HCT116 (cell line): ENCODE results near the gene PIP5KL1. TPM values are rescaled to one million over a fixed set of nuclear protein-coding genes. Genes with fewer than 3 reads are reported as not detected.

ENCODE experiments used
- ATAC-seq: fragments of 200-7000 bp; cut with Tn5 transposase; 2 replicates; pipeline ENCODE4 v1.9.1; 2020; ENCODE audit warnings: mild to moderate bottlenecking, moderate library complexity
- BruUV-seq: library from RNA; stranded (reverse); fragments of 400-500 nt; replicated peaks from 2 replicates; lab custom pipeline; 2021; lab: Mats Ljungman, UMichigan
- CTCF ChIA-PET: fragments of 300-600 bp; sonication (Branson Sonifier 250); formaldehyde crosslinking; loops from one replicate; lab custom pipeline; 2021; ENCODE audit warnings: antibody characterized with exemption; lab: Charles Lee
- POLR2A ChIA-PET: fragments of 300-600, 350-600 bp; sonication (Branson Sonifier 250); formaldehyde crosslinking; loops from one replicate; lab custom pipeline; 2021; ENCODE audit warnings: antibody characterized with exemption; lab: Charles Lee
- RAD21 ChIA-PET, 2 experiments: fragments of 300-600 bp; sonication (Branson Sonifier 250); formaldehyde crosslinking; loops; one replicate each; lab custom pipeline; 2023; ENCODE audit warnings: low total read pairs in 2 of 2; ENCODE audit not compliant: uncharacterized antibody in 2 of 2, unreplicated experiment in 2 of 2, low non-redundant PET in 1 of 2; lab: Charles Lee
- DNase-seq: peaks from one replicate; pipeline ENCODE4 v3.0.0-alpha.2; 2010; ENCODE audit warnings: low read depth, low spot score
- H2AFZ ChIP-seq: fragments of 200-600 bp; shearing (Covaris generic), sonication (generic); 2 replicates; pipeline ENCODE4 v1.6.1; 2017; ENCODE audit warnings: low read depth, mixed run types, mixed read lengths, antibody characterized with exemption, low read length; ENCODE audit not compliant: poor library complexity, severe bottlenecking
- H3K27ac ChIP-seq: 2 replicates; pipeline ENCODE4 v1.5.1; 2012; ENCODE audit warnings: low read depth, low read length
- H3K27me3 ChIP-seq: fragments of 200-600 bp; sonication (generic); 2 replicates; pipeline ENCODE4 v1.6.1; 2016; ENCODE audit warnings: mixed run types, low read length, mixed read lengths; ENCODE audit not compliant: insufficient read depth
- H3K36me3 ChIP-seq, 2 experiments: fragments of 200-500 bp in 1 of 2; fragments of 200-600 bp in 1 of 2; sonication (Bioruptor generic) in 1 of 2; sonication (generic) in 1 of 2; 2 replicates each; pipeline versions ENCODE4 v1.5.1 to v1.6.1; 2014 to 2016; ENCODE audit warnings: low read length in 2 of 2, inconsistent platforms in 1 of 2, mixed read lengths in 1 of 2, mixed run types in 1 of 2; ENCODE audit not compliant: insufficient read depth in 2 of 2, control insufficient read depth in 1 of 2
- H3K4me1 ChIP-seq, 2 experiments: fragments of 200-600 bp in 1 of 2; sonication (generic) in 1 of 2; 2 replicates each; pipeline versions ENCODE4 v1.5.1 to v1.6.1; 2012 to 2017; ENCODE audit warnings: low read length in 2 of 2, inconsistent platforms in 1 of 2, mild to moderate bottlenecking in 1 of 2, mixed read lengths in 1 of 2, mixed run types in 1 of 2, moderate library complexity in 1 of 2; ENCODE audit not compliant: insufficient read depth in 2 of 2, control insufficient read depth in 1 of 2
- H3K4me2 ChIP-seq: fragments of 200-600 bp; sonication (generic); 2 replicates; pipeline ENCODE4 v1.6.1; 2017; ENCODE audit warnings: mixed run types, low read length, mixed read lengths
- H3K4me3 ChIP-seq, 2 experiments: fragments of 200-600 bp in 1 of 2; sonication (generic) in 1 of 2; replicated peaks in 1 of 2; 2 replicates each; pipeline ENCODE4 v1.5.1; 2011 to 2016; ENCODE audit warnings: low read length in 2 of 2, control low read depth in 1 of 2, low read depth in 1 of 2, mild to moderate bottlenecking in 1 of 2, mixed read lengths in 1 of 2, mixed run types in 1 of 2
- H3K79me2 ChIP-seq: fragments of 200-600 bp; sonication (generic); 2 replicates; pipeline ENCODE4 v1.6.1; 2017; ENCODE audit warnings: mild to moderate bottlenecking, mixed run types, low read length, moderate library complexity, mixed read lengths; ENCODE audit not compliant: insufficient read depth
- H3K9ac ChIP-seq: fragments of 200-600 bp; sonication (generic); 2 replicates; pipeline ENCODE4 v1.6.1; 2016; ENCODE audit warnings: low read length, mixed read lengths
- H3K9me2 ChIP-seq: fragments of 200-600 bp; sonication (generic), shearing (Covaris generic); 2 replicates; pipeline ENCODE4 v1.6.1; 2017; ENCODE audit warnings: mixed run types, mild to moderate bottlenecking, moderate library complexity; ENCODE audit not compliant: insufficient read depth
- H3K9me3 ChIP-seq, 2 experiments: fragments of 200-500 bp in 1 of 2; fragments of 200-600 bp in 1 of 2; sonication (Bioruptor generic) in 1 of 2; sonication (generic) in 1 of 2; 2 replicates each; pipeline ENCODE4 v1.6.1; 2014 to 2017; ENCODE audit warnings: low read length in 2 of 2, mixed read lengths in 2 of 2, inconsistent platforms in 1 of 2, low read depth in 1 of 2, mild to moderate bottlenecking in 1 of 2, mixed run types in 1 of 2, moderate library complexity in 1 of 2; ENCODE audit not compliant: control insufficient read depth in 1 of 2, insufficient read depth in 1 of 2
- H4K20me1 ChIP-seq: fragments of 200-600 bp; sonication (generic), shearing (Covaris generic); 2 replicates; pipeline ENCODE4 v1.6.1; 2017; ENCODE audit warnings: mixed run types, mild to moderate bottlenecking, moderate library complexity; ENCODE audit not compliant: insufficient read depth
- CBX3 ChIP-seq: IDR thresholded peaks from 2 replicates; pipeline ENCODE4 v1.6.1; 2012; ENCODE audit warnings: low read depth
- CEBPB ChIP-seq: IDR thresholded peaks from 2 replicates; pipeline ENCODE4 v1.6.1; 2012; ENCODE audit warnings: low read depth
- EGR1 ChIP-seq: IDR thresholded peaks from 2 replicates; pipeline ENCODE4 v1.6.1; 2012; ENCODE audit warnings: low read depth
- ELF1 ChIP-seq: IDR thresholded peaks from 2 replicates; pipeline ENCODE4 v1.6.1; 2012; ENCODE audit warnings: low read depth, borderline replicate concordance
- EZH2 ChIP-seq: fragments of 200-600 bp; sonication (generic); IDR thresholded peaks from 2 replicates; pipeline ENCODE4 v1.6.1; 2017; ENCODE audit warnings: antibody characterized with exemption, mixed run types
- EZH2phosphoT487 ChIP-seq: fragments of 200-600 bp; IDR thresholded peaks from 2 replicates; pipeline ENCODE4 v1.6.1; 2018; ENCODE audit warnings: antibody characterized with exemption, borderline replicate concordance
- FOSL1 ChIP-seq: IDR thresholded peaks from 2 replicates; pipeline ENCODE4 v1.6.1; 2012; ENCODE audit warnings: low read depth
- JUND ChIP-seq: IDR thresholded peaks from 2 replicates; pipeline ENCODE4 v1.6.1; 2012
- POLR2A ChIP-seq: IDR thresholded peaks from 2 replicates; pipeline ENCODE4 v1.7.0; 2011; ENCODE audit warnings: borderline replicate concordance; ENCODE audit not compliant: insufficient read depth, insufficient read length; ENCODE audit errors: extremely low read depth
- POLR2AphosphoS5 ChIP-seq: IDR thresholded peaks from 2 replicates; pipeline ENCODE4 v1.6.1; 2011; ENCODE audit warnings: mild to moderate bottlenecking, low read depth, low read length, moderate library complexity
- RAD21 ChIP-seq: IDR thresholded peaks from 2 replicates; pipeline ENCODE4 v1.6.1; 2012; ENCODE audit warnings: low read depth, mild to moderate bottlenecking
- SIN3A ChIP-seq: IDR thresholded peaks from 2 replicates; pipeline ENCODE4 v1.6.1; 2012; ENCODE audit warnings: low read depth
- SP1 ChIP-seq: IDR thresholded peaks from 2 replicates; pipeline ENCODE4 v1.6.1; 2012; ENCODE audit warnings: low read depth
- SRF ChIP-seq: IDR thresholded peaks from 2 replicates; pipeline ENCODE4 v1.6.1; 2012; ENCODE audit warnings: low read depth
- TCF7L2 ChIP-seq: IDR thresholded peaks from 2 replicates; pipeline ENCODE4 v1.7.0; 2011; ENCODE audit warnings: borderline replicate concordance, inconsistent platforms; ENCODE audit not compliant: insufficient read depth, insufficient read length; ENCODE audit errors: extremely low read depth
- YY1 ChIP-seq: IDR thresholded peaks from 2 replicates; pipeline ENCODE4 v1.6.1; 2011; ENCODE audit warnings: low read length, low read depth, moderate library complexity, mild to moderate bottlenecking; ENCODE audit not compliant: insufficient replicate concordance; ENCODE audit errors: extremely low read depth
- ZFX ChIP-seq: fragments of 450-650 bp; IDR thresholded peaks from 2 replicates; pipeline ENCODE4 v1.6.1; 2017
- ZNF274 ChIP-seq: fragments of 200-500 bp; sonication (Bioruptor generic); IDR thresholded peaks from 2 replicates; pipeline ENCODE4 v1.6.1; 2014; ENCODE audit warnings: mild to moderate bottlenecking, low read depth, low read length, inconsistent platforms
- intact Hi-C: fragments of 100-400 bp; cut with micrococcal nuclease; formaldehyde crosslinking; loops from 2 replicates; pipeline ENCODE4 v1.10.0; 2022
- total RNA-seq: library from RNA; stranded (reverse); gene quantifications from one replicate; pipeline ENCODE4 v1.2.1, GENCODE V29; 2021; ENCODE audit not compliant: unreplicated experiment
- TF ChIP-seq, protein P1 (sequence below): IDR thresholded peaks from 2 replicates; pipeline ENCODE4 v1.6.1; 2012
- TF ChIP-seq, protein P2 (sequence below), 3 experiments: fragments of 200-600 bp in 1 of 3; sonication (generic) in 1 of 3; IDR thresholded peaks in 2 of 3; conservative IDR thresholded peaks in 1 of 3; 2 replicates each; pipeline ENCODE4 v1.5.1; 2012 to 2017; ENCODE audit warnings: low read depth in 2 of 3, low read length in 2 of 3, antibody characterized with exemption in 1 of 3, borderline replicate concordance in 1 of 3, control low read depth in 1 of 3, mild to moderate bottlenecking in 1 of 3, mixed read lengths in 1 of 3, mixed run types in 1 of 3, moderate library complexity in 1 of 3; ENCODE audit not compliant: insufficient read depth in 1 of 3
- TF ChIP-seq, protein P3 (sequence below): IDR thresholded peaks from 2 replicates; pipeline ENCODE4 v1.6.1; 2012
- TF ChIP-seq, protein P4 (sequence below): IDR thresholded peaks from 2 replicates; pipeline ENCODE4 v1.6.1; 2011; ENCODE audit warnings: mild to moderate bottlenecking, low read length, moderate library complexity; ENCODE audit not compliant: insufficient replicate concordance; ENCODE audit errors: extremely low read depth

The PIP5KL1 gene
- total RNA-seq, 1 experiment from 2014 or later, result 37.6 TPM

DNA sequence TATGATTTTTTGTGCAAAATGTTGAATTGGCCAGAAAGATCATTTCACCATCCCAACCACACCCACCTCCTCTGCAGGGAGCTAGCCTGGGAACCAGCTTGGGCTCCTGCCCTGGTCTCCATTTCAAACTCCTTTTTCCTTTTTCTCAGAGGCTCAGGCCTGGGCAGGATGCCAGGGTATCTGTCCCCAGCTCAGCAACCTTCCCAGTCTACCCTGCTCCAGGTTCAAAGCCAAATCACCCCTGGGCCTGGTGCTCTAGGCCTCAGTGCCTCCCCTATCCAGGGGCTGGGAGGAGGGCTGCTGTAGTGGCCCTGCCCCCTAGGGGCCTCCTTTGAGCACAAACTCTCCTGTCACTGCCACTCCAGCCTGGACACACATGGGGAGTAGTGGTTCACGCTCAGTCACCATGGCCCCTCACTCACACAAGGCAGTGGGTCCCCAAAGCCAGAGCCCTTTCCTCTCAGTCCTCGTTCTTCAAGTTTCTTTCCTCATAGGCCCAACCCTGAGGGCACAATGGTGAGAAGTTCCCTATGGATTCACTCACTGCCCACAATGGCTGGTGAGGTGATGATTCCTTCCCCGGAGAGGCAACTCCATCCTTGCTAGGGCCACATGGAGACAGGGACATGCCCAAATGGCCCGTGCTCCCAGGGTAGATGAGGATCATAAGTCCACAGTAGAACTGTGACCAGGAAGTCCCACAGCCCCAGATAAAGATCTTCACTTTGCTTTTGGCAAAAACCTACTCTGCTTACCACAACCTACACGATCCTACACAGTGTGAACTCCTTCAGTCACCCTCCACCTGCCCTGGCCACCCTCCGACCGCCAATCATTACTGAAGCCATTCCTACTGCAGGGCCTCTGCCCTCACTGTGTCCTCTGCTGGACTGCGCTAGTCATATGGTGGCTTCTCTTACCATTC, 12.1 kb downstream of the PIP5KL1 start:
- Histone ChIP-seq H3K4me3 (peak overlapping the region in 1 of 2 experiments; percentile 37; a peak in 2 of 4 replicates), H3K4me1 (peaks cover 52 to 79% of the 10 kb centered on the region in 2 experiments), H3K9me3 (no peaks in the 10 kb centered on the region), H3K79me2 (peaks cover 16% of the 10 kb centered on the region), H3K4me2 (peak overlapping the region; percentile 79), H3K9me2 (no peaks in the 10 kb centered on the region), H3K36me3 (peaks cover 0 to 7% of the 10 kb centered on the region in 2 experiments; a peak in 2 of 4 replicates), H2AFZ (no peak overlapping the region), H3K9ac (peak overlapping the region; percentile 68), H4K20me1 (no peaks in the 10 kb centered on the region), H3K27me3 (no peaks in the 10 kb centered on the region), H3K27ac (peak overlapping the region; percentile 96)
- no TSS peak for BruUV-seq
- CTCF ChIA-PET, result interaction anchor here (0.8 to 1.9 kb wide), 7 partner anchors 41 to 340 kb away, joined by 3 to 14 read pairs (median 3); partner anchors contain the start of genes AK1 and TOR2A
- intact Hi-C loops, result loop anchor here (2.0 to 5.0 kb wide), 3 partner anchors 116 to 356 kb away; partner anchors contain the start of genes CDK9 and FPGS
- POLR2A ChIA-PET, result interaction anchor here (0.6 to 1.8 kb wide), 8 partner anchors 15 to 184 kb away, joined by 3 to 6 read pairs (median 4); partner anchors contain the start of genes SLC25A25 and TOR2A
- ATAC-seq, result peak; percentile 25
- no peak for DNase-seq
- RAD21 ChIA-PET, result interaction anchor here in 1 of 2 experiments (0.6 to 0.9 kb wide), 2 partner anchors 9 to 184 kb away, joined by 4 to 5 read pairs; partner anchors contain the start of gene TOR2A
- TF ChIP-seq RAD21, result no peak
- no peak for TF ChIP-seq CEBPB
- TF ChIP-seq, protein P1, sequence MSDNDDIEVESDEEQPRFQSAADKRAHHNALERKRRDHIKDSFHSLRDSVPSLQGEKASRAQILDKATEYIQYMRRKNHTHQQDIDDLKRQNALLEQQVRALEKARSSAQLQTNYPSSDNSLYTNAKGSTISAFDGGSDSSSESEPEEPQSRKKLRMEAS, result no peak
- no peak for TF ChIP-seq EGR1
- no peak for TF ChIP-seq SIN3A
- TF ChIP-seq ELF1, result no peak
- no peak for TF ChIP-seq FOSL1
- TF ChIP-seq SRF, result no peak
- no peak for TF ChIP-seq SP1
- no peak for TF ChIP-seq JUND
- TF ChIP-seq EZH2phosphoT487, result no peak
- TF ChIP-seq ZNF274, result no peak
- TF ChIP-seq POLR2A, result no peak
- TF ChIP-seq TCF7L2, result peak; percentile 23
- TF ChIP-seq POLR2AphosphoS5, result no peak
- TF ChIP-seq, protein P2, sequence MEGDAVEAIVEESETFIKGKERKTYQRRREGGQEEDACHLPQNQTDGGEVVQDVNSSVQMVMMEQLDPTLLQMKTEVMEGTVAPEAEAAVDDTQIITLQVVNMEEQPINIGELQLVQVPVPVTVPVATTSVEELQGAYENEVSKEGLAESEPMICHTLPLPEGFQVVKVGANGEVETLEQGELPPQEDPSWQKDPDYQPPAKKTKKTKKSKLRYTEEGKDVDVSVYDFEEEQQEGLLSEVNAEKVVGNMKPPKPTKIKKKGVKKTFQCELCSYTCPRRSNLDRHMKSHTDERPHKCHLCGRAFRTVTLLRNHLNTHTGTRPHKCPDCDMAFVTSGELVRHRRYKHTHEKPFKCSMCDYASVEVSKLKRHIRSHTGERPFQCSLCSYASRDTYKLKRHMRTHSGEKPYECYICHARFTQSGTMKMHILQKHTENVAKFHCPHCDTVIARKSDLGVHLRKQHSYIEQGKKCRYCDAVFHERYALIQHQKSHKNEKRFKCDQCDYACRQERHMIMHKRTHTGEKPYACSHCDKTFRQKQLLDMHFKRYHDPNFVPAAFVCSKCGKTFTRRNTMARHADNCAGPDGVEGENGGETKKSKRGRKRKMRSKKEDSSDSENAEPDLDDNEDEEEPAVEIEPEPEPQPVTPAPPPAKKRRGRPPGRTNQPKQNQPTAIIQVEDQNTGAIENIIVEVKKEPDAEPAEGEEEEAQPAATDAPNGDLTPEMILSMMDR (IDR thresholded peaks at IDR 0.05 in 2 of 3, conservative IDR thresholded peaks at IDR 0.05 in 1 of 3; ENCODE audit: borderline replicate concordance in 1 of 3, insufficient read depth in 1 of 3, low read depth in 2 of 3, low read length in 2 of 3), result peak in 2 of 3 experiments; percentile 46 to 48; a peak in 3 of 6 replicates
- TF ChIP-seq, protein P3, sequence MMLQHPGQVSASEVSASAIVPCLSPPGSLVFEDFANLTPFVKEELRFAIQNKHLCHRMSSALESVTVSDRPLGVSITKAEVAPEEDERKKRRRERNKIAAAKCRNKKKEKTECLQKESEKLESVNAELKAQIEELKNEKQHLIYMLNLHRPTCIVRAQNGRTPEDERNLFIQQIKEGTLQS, result no peak
- no peak for TF ChIP-seq YY1
- no peak for TF ChIP-seq EZH2
- TF ChIP-seq, protein P4, sequence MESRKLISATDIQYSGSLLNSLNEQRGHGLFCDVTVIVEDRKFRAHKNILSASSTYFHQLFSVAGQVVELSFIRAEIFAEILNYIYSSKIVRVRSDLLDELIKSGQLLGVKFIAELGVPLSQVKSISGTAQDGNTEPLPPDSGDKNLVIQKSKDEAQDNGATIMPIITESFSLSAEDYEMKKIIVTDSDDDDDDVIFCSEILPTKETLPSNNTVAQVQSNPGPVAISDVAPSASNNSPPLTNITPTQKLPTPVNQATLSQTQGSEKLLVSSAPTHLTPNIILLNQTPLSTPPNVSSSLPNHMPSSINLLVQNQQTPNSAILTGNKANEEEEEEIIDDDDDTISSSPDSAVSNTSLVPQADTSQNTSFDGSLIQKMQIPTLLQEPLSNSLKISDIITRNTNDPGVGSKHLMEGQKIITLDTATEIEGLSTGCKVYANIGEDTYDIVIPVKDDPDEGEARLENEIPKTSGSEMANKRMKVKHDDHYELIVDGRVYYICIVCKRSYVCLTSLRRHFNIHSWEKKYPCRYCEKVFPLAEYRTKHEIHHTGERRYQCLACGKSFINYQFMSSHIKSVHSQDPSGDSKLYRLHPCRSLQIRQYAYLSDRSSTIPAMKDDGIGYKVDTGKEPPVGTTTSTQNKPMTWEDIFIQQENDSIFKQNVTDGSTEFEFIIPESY, result no peak
- TF ChIP-seq CBX3, result no peak
- peak; percentile 64; the same call in 1 of the 2 replicates for TF ChIP-seq ZFX
